Left lobe of liver (tissue), 2 donors: ENCODE measurements around the gene RIN3. TPM values are rescaled to one million over a fixed set of nuclear protein-coding genes. Genes with fewer than 3 reads are reported as not detected.
"Not testable (repeated sequence)": the region's sequence is repeated elsewhere in the genome, so short reads cannot be mapped to it uniquely, and the experiment has no call there.

ENCODE experiments used
- ATAC-seq: fragments of 200-7000 bp; cut with Tn5 transposase; one replicate; pipeline ENCODE4 v1.9.1; 2020; ENCODE audit warnings: mild to moderate bottlenecking, moderate library complexity
- DNase-seq: peaks from one replicate; pipeline ENCODE4 v3.0.0-alpha.2; 2020; ENCODE audit warnings: low spot score
- total RNA-seq: library from RNA; stranded (reverse); gene quantifications from one replicate; pipeline ENCODE4 v1.2.1, GENCODE V29; 2021
- donor health status: DM: no; HTN: no; CAD: no; lungs with moderate emphysema.
- donor health status: DM: no; HTN: yes; CAD: no.

Gene RIN3
- total RNA-seq, 1 donor from 2014 or later: 20.2 TPM

DNA sequence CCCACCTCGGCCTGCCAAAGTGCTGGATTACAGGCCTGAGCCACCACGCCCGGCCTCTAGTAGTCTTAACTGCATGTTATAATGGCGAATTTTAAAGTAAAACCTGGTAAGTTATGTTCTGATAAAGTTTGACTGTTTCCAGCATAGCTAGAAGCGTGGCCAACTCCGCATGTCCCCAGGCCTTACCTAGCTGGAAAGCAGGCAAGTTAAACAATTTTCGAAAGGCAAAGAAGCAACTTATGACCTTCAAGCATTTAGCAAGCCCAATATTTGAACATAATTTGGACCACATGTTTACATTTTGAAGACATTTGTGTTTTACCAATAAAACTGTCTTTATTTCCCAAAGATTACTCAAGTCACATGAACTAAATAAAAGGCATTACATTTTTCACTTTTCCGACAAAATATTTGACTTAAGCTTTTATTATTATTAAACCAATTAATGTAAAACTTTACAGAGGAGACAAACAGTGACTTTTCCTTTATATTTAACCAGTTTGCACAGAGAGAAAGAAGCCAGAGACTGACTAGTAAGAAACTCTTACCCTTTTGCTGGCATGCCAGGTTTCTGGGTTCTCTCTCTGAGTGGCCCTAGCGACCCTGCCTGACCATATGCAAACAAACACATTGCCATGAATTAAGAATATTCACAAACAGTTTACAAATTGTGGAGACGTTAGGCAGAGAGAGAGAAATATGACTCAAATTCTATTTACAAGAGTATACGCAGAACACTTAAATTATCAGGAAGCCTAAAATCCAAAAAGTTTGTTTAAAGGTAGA is 106.3 kb downstream of the RIN3 start:
- DNase-seq (no peak), ATAC-seq (peak; percentile 70)

DNA sequence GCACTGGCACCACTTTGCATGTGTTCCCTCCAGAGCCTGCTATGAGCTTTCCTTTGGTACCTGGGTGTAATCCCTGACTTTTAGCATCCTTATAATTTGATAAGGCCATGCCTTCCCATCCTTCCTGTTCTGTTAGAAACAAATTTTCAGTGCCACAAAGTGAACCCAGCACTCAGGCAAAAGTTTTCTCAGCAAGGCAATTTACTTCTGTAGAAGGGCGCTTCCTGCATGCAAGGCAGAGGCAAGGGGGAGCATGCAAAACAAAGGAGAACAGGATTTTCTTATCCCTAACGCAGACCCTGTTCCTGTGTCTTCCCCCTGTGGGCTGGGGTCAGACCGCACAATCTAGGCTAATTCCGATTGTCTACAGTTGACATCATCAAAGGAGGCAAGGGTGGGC is 108.7 kb downstream of the RIN3 start:
- ATAC-seq: no peak
- no peak for DNase-seq

DNA sequence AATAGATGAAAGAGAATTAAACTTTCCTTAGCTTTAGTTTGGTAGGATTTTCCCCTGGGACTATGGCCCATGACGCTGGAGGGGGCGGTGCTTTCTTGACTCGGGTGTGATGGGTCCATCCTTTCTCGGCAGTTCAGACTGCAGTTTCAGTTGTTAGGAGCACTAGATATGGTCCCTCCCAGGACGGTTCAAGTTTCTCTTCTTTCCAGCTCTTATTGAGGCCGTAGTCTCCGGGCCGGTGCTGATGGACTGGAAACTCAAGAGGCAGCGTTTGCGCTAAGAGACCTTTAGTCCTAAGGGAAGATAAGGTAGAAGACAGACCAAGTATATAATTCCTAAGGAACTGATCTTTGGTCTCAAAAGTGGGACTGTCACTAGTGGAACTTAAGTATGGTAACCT is 111.2 kb downstream of the RIN3 start:
- DNase-seq (no peak), ATAC-seq (no peak)

DNA sequence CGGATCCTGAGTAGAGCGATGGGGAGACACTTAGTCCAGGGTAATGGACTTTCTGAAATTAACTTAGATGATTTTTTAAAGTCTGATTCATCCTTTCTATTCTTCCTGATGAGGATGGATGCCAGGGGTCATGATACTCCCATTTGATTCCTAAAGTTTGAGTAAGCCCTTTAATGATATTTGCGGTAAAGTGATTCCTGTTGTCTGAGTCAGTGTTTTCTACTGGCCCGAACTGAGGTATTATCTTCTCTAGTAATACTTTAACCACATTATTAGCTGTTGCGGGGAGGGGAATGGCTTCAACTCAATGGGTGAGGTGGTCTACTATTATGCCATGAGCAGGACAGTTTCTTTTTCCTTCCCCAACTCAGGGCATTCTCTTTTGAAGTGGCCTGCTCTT is 111.6 kb downstream of the RIN3 start:
- ATAC-seq (no peak), DNase-seq (no peak)

DNA sequence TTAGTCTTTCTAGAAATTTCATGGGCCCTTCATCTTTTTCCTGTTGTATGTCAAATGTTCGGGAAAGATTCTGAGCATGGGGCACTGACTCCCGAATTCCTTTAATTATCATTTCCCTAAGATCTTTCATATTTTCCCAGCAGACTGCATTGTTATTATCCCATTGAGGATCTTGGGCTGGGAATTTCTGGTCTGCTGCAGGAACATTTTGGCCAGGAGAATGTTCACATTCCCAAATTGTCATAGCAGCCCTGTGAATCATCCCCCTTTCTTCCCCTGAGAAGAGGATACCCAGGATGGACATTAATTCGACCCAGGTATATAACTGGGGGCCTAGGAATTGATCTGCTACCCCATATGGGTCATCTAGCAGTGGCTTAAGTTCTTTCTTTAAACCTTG is 112.5 kb downstream of the RIN3 start:
- DNase-seq: no peak
- ATAC-seq: no peak

DNA sequence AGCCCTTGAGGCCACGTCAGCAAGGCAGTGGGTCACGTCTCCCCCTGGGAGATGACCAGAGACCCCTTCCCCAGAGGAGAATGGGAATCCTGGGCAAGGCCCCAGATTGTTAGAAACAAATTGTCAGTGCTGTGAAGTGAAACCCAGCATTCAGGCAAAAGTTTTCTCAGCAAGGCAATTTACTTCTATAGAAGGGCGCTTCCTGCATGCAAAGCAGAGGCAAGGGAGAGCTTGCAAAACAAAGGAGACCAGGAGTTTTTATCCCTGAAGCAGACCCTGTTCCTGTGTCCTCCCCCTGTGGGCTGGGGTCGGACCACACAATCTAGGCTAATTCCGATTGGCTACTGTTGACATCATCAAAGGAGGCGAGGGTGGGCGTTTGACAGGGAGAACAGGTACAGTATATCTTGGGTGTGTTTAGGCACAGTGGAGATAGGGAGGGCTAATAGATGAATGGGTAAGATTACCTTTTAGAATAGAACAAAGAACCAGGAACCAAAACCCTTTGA is 114.2 kb downstream of the RIN3 start:
- no peak for ATAC-seq
- DNase-seq: no peak

DNA sequence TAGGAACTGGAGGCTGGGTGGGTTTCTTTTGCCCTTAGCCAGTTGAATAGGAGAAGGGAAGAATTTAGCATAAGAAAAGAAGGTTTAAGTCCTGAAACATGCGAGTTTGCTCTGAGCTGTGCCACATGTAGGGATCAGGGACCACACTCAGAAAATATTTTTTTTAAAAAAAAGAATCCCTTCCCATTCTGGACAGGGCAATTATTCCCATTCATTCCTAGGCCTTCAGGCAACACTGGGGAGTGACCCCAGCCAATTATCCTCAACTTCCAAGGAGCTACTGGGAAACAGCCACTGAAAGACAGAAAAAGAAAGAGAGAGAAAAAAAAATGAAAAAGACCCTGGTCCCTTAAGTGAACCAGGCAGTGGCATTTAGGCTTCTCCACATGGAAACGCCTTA is 115.1 kb downstream of the RIN3 start:
- DNase-seq: no peak

DNA sequence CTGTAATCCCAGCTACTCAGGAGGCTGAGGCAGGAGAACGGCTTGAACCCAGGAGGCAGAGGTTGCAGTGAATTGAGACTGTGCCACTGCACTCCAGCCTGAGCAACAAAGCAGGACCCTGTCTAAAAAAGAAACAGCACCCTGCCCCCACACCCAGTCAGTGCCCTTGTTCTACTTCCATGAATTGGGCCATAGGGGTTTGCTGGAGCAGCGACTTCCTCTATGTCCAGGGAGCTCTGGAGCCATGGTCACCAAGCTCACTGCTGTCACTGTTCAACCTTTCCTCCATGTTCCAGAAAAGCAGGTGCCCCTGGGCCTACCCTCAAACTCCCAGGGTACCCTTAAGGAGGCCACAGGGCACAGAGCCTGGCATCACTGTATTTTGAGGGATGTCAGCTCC is 116.8 kb downstream of the RIN3 start:
- DNase-seq: no peak
- ATAC-seq: no peak

More for the DNA sequence above, 115.1 kb downstream of the RIN3 start:
- no peak for ATAC-seq

DNA sequence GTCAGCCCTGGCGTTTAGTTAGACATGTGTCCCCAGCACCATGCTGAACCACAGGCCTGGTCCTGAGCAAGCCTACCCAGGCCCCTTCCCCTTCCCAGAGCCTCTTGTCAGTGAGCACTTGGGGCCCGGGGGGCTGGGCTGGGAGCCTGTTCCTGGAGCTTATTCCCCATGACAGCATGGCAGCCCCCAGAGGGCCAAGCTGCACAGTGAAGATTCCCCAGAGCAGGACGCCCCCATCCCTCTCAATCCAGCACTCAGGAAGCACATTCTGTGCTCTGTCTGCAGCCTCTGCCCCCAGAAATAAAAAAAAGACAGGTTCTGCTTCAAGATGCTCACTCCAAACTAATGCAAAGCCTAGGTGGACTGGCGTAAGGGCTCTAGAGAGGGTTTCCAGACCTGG is 117.5 kb downstream of the RIN3 start:
- no peak for ATAC-seq
- DNase-seq: no peak

DNA sequence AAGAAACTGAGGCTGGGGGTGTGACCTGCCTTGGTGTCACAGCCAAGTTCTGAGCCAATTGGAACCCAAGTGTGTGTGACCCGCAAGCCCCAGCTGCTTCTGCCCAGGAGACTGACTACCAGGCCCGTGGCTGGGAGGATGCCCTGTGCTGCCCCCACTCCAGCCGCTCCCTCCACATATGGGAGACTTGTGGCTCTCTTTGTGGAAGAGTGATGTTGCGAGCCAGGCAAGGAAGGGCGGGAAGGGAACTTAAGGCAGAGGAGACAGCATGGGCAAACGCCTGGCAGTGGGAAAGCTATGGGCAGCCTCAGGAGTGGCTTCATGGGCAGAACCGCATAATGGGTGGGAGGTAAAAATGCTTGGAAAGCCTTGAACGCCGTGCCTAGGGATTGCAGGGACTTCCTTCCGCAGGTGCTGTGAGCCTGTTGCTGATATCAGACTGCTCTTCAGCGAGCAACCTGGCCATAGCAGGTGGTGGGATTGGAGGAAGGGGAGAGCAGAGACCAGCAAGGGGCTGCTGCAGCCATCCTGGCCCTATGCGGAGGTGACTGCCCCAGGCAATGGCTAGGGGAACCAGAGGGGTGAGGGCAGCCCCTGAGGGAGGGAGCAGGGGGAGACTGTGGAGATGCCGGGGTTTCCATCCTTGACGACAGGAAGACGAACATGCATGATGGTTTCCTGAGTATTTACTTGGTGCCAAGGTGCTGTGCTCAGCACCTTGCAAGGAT is 119.1 kb downstream of the RIN3 start:
- ATAC-seq: no peak
- no peak for DNase-seq

DNA sequence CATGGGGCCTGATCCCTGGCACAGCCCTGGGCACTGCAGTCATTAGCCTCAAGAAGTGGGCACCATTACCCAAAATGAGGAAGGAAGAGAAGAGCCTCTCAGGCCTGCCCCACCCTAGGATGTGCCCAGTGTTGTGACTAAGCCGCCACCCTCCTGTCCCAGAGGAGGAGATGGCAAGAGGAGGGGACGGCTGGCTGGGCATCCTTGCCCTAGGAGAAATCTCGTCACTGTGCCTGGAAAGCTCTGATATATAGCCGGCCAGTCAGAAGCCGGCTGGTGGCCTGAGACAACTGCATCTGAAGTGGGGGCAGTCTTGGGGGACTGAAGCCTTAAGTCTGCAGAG is 119.7 kb downstream of the RIN3 start:
- peak; percentile 31 for ATAC-seq
- no peak for DNase-seq

DNA sequence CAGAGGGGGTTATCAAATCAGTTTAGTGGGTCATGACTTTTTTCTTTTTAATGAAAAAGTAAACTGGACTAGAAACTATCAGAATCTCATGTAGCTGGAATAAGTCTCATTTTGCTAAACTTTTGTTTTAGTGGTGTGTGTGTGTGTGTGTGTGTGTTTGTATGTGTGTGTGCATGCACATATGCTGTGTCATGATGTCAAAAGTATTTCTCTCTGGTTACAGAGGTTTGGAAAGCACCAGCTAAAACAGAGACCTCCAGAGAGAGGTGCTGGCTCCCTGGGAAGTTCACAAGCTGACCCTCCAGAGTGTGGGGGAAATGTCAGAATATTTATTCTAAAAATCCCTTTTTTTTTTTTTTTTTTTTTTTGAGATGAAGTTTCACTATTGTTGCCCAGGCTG is 120.1 kb downstream of the RIN3 start:
- DNase-seq (no peak), ATAC-seq (no peak)

DNA sequence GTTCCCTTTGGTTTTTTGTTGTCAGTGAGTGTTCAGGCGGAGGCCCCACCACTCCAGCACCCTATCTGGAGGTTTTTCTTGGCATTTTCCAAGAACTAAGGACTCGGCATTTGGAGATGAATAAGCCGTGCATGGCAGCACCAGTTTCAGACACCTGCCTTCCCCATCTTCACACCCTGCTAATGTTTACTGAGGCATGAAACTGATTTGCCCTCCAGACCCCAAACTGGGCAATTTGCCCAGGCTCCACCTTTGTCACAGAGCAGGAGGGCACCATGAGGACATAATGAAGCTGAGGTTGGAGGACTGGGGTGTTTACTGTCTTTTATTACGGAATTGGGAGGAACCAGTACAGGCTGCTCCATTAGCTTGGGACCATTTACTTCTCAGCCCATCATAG is 121.5 kb downstream of the RIN3 start:
- no peak for DNase-seq
- ATAC-seq: no peak

DNA sequence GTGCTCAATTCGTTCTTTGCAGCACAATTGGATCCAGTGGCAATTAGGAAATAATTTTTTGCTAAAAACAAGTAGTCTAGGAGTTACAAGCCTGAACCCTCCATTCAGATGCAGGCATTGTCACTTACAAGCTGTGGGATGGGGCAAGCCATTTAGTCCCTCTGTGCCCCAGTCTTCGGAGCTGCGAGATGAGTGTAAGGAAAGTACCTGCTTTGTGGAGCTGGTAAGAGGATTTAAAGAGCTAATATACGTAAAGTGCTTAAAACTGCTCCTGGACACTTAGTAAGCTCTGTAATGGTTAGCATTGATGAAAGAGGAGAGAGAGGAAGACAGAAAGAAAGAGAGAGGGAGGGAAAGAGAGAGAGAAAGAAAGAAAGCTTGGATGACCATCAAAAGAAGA is 122.3 kb downstream of the RIN3 start:
- ATAC-seq (no peak), DNase-seq (no peak)

DNA sequence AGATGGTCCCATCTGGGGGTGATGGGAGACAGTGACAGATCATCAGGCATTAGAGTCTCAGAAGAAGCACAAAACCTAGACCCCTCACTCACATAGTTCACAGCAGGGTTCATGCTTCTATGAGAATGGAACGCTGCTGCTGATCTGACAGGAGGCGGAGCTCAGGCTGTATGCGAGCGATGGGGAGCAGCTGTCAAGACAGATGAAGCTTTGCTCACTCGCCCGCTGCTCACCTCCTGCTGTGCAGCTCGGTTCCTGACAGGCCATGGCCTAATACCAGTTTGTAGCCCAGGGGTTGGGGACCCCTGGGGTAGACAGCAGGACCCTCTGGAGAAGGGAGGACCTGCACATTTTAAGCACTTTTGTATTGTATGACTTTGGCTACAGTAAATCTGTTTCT is 123.6 kb downstream of the RIN3 start:
- ATAC-seq (no peak), DNase-seq (no peak)

DNA sequence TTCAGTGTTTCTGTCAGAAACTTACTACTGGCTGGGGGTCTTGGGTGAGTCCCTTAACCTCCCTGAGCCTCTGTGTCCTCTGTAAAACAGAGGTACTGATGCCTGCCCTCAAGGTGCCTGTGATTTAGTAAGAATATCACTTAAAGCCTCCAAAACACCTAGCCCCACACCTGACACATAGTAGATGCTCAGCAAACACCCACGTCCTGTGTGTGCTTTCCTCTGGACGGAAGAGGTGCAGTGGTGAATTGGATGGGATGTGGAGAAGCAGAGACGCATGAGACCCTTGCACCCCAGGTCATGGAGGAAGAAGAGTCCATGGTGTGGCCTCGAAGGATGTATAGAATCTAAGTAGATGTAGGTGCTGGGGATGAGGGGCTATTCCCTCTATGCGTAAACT is 124.3 kb downstream of the RIN3 start:
- ATAC-seq: no peak
- DNase-seq: no peak

DNA sequence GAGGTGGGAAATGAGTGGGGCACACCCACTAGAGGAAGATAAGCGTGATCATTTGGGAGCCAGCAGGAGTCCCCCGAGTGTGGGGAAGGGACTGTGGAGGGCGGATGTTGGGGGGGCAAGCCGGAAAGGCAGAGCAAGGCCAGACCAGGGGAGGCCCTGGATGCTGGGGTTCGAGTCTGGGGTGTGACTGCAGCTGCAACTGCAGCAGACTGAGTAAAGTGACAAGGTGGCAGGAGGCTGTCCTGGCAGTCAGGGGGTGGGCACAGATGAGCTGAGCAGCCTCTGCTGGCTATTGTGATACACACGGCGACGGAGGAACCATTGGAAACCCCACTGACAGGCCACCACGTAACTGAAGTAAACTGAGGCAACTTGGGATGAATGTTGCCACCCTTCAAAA is 124.7 kb downstream of the RIN3 start:
- no peak for DNase-seq
- ATAC-seq: no peak

DNA sequence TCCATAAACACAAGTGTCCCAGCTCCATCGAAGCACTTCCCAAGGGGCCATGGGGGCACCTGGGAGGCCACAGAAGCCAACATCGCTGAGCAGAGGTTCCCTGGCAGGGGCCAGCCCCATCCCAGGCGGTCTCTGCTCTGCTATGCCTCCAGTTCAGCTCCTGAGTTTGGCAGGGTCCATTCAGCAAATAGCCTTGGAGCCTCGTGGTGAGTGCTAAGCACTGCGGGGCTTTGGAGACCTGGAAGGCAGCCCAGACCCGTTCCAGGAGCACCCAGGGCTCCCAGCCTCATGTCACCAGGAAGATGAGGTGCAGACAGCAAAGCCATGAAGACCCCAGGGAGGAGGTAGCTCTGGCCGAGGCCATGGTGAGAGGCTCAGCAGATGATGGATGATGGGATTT is 125.3 kb downstream of the RIN3 start:
- no peak for ATAC-seq

DNA sequence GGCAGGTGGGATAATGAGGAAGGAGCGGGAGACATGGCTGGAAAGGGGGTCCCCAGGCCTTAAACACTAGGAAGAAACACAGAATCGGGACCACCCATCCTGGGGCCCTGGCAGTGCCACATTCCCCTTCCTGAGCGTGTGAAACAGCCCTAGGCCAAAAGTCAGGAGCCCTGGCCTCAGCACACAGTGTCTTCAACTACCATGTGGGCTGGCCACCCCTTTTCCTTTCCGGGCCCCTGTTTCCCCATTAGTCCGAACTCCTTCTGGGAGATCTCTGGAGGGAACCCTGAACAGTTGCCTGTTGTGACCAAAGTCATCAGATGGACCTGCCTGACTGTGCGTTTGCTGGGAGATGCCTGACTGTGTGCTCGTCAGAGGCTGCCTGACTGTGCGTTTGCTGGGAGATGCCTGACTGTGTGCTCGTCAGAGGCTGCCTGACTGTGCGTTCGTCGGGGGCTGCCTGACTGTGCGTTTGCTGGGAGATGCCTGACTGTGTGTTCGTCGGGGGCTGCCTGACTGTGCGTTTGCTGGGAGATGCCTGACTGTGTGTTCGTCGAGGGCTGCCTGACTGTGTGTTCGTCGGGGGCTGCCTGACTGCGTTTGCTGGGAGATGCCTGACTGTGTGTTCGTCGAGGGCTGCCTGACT is 126.0 kb downstream of the RIN3 start:
- DNase-seq, ATAC-seq: not testable (repeated sequence)

More for the DNA sequence above, 125.3 kb downstream of the RIN3 start:
- DNase-seq: no peak

DNA sequence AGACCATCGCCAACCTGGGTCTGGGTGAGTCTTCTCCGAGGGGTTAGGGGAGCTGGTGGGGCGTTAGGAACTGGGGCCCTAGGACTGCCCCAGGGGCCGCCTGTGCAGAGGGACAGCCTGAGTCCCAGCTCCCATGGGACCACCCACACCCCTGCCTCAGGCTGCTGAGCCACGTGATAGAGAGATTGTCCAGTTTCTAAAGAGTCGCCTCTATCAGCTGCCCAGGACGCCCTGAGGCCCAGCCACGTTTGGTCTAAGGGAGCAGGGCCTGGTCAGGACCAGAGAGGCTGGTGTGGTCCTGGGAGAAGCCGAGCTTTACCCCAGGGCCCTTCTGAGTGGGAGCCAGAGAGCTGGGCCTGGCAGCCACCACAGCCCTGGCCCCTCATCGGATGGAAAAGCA is 127.7 kb downstream of the RIN3 start:
- DNase-seq (no peak), ATAC-seq (no peak)

DNA sequence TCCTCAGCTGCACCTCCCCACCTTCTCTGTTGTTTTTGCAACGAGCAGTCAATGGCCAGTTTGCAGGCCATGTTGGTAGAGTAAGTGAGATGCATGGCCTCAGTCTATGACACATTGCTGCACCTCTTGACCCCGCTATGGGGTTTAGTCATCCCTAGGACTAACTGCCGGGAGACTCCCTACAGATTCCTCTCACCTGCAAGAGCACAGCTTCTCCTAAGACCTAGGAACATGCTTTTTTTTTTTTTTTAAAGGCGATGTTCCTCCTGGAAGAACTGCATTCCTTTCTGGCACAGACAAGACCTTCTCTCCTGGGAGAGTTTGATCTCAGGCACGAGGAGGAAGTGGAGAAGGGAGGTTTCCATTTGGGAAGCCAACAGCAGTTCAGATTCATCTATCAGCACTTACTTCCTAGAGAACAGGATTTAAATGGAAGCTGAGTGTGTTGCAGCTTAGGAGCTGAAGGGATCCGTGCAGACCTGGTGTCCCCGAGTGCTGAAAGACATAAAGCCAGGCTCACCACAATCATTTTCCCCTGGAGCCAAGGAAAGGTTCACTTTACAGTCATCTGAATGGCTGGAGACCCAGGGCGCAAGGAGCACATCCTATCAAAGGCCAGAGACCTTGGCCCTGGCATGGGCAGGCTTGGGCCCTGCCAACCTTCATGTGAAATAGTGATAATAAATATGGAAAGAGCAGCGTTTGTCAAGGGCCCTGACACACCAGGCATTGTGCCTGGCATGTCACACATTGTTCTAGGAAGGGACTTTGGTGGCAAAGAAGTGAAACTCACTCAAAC is 130.8 kb downstream of the RIN3 start:
- no peak for DNase-seq
- ATAC-seq: peak; percentile 12
